HG02763 (cell line): Measurements from ENCODE around the gene NAIP.
A peak's percentile ranks its signal among the peaks of the same experiment; 100 is the strongest.
"Not testable (repeated sequence)": the region's sequence is repeated elsewhere in the genome, so short reads cannot be mapped to it uniquely, and the experiment has no call there.

Experiments used
- ATAC-seq: cut with Tn5 transposase; IDR thresholded peaks from one replicate; pipeline ENCODE4 v1.9.1; 2021; ENCODE audit warnings: mild to moderate bottlenecking, moderate library complexity; ENCODE audit not compliant: unreplicated experiment

Gene NAIP

GRCh38 chr5:70931709-70932368 is 93.3 kb downstream of the NAIP start:
- ATAC-seq: not testable (repeated sequence)

- ATAC-seq: peak; percentile 29
These were observed 100.0 kb downstream of the NAIP start for GRCh38 chr5:70925211-70925562.
